ENCODE measurements around the gene PLXNA4.

Gene PLXNA4

GRCh38 chr7:132162556-132163144 lies 413.6 kb downstream of the PLXNA4 start:
- Histone ChIP-seq H3K36me3 (ENCODE audit: control insufficient read depth, low read length) (no peaks in the 10 kb centered on the region), H3K9me2 (replicated peaks; ENCODE audit: control insufficient read depth, low read length) (no peaks in the 10 kb centered on the region), H3K4me1 (ENCODE audit: control insufficient read depth, low read length) (no peaks in the 10 kb centered on the region), H3F3A (ENCODE audit: control insufficient read depth, insufficient read depth) (no peaks in the 10 kb centered on the region), H3K9me3 (ENCODE audit: control insufficient read depth, insufficient read depth, low read length) (no peaks in the 10 kb centered on the region), H3K4me2 (ENCODE audit: low read length) (no peak overlapping the region), H3K79me2 (ENCODE audit: control insufficient read depth, low read length) (no peaks in the 10 kb centered on the region), H3K27ac (ENCODE audit: low read depth, low read length) (no peak overlapping the region), H4K20me1 (ENCODE audit: control insufficient read depth, insufficient read depth, low read depth, low read length) (no peaks in the 10 kb centered on the region), H3K4me3 (ENCODE audit: low read length) (no peak overlapping the region), H3K27me3 (ENCODE audit: control insufficient read depth, low read length) (no peaks in the 10 kb centered on the region)
- TF ChIP-seq EZH2phosphoT487 (IDR thresholded peaks at IDR 0.05; ENCODE audit: borderline replicate concordance, low read length) (no peak), CTCF (IDR thresholded peaks at IDR 0.05; ENCODE audit: low read depth, low read length, poor library complexity, severe bottlenecking) (no peak)

- H3K36me3 ChIP-seq (ENCODE audit: control insufficient read depth, low read length), result no peaks in the 10 kb centered on the region
- H3K9me3 ChIP-seq (ENCODE audit: control insufficient read depth, insufficient read depth, low read length), result no peaks in the 10 kb centered on the region
- no peak for TF ChIP-seq EZH2phosphoT487 (IDR thresholded peaks at IDR 0.05; ENCODE audit: borderline replicate concordance, low read length)
- H3K27me3 ChIP-seq (ENCODE audit: control insufficient read depth, low read length), result no peaks in the 10 kb centered on the region
- H3F3A ChIP-seq (ENCODE audit: control insufficient read depth, insufficient read depth), result no peaks in the 10 kb centered on the region
- no peaks in the 10 kb centered on the region for H3K9me2 ChIP-seq (replicated peaks; ENCODE audit: control insufficient read depth, low read length)
- H3K4me2 ChIP-seq (ENCODE audit: low read length), result no peak overlapping the region
- H3K79me2 ChIP-seq (ENCODE audit: control insufficient read depth, low read length), result no peaks in the 10 kb centered on the region
- no peaks in the 10 kb centered on the region for H4K20me1 ChIP-seq (ENCODE audit: control insufficient read depth, insufficient read depth, low read depth, low read length)
- no peak overlapping the region for H3K27ac ChIP-seq (ENCODE audit: low read depth, low read length)
- H3K4me1 ChIP-seq (ENCODE audit: control insufficient read depth, low read length), result no peaks in the 10 kb centered on the region
- no peak overlapping the region for H3K4me3 ChIP-seq (ENCODE audit: low read length)
Observed at GRCh38 chr7:132161976-132162375, 414.3 kb downstream of the PLXNA4 start.

- H3K4me3 ChIP-seq (ENCODE audit: low read length), result no peak overlapping the region
- H3K4me1 ChIP-seq (ENCODE audit: control insufficient read depth, low read length), result no peaks in the 10 kb centered on the region
- H3K27ac ChIP-seq (ENCODE audit: low read depth, low read length), result no peak overlapping the region
- no peaks in the 10 kb centered on the region for H3K9me3 ChIP-seq (ENCODE audit: control insufficient read depth, insufficient read depth, low read length)
- no peaks in the 10 kb centered on the region for H4K20me1 ChIP-seq (ENCODE audit: control insufficient read depth, insufficient read depth, low read depth, low read length)
- no peaks in the 10 kb centered on the region for H3K79me2 ChIP-seq (ENCODE audit: control insufficient read depth, low read length)
- TF ChIP-seq EZH2phosphoT487 (IDR thresholded peaks at IDR 0.05; ENCODE audit: borderline replicate concordance, low read length) (no peak), CTCF (IDR thresholded peaks at IDR 0.05; ENCODE audit: low read depth, low read length, poor library complexity, severe bottlenecking) (no peak)
- H3K4me2 ChIP-seq (ENCODE audit: low read length), result no peak overlapping the region
- H3K27me3 ChIP-seq (ENCODE audit: control insufficient read depth, low read length), result no peaks in the 10 kb centered on the region
- no peaks in the 10 kb centered on the region for H3F3A ChIP-seq (ENCODE audit: control insufficient read depth, insufficient read depth)
- no peaks in the 10 kb centered on the region for H3K36me3 ChIP-seq (ENCODE audit: control insufficient read depth, low read length)
- H3K9me2 ChIP-seq (replicated peaks; ENCODE audit: control insufficient read depth, low read length), result no peaks in the 10 kb centered on the region
Observed at GRCh38 chr7:132161533-132161915, 414.7 kb downstream of the PLXNA4 start.

- Histone ChIP-seq H3K27ac (ENCODE audit: low read depth, low read length) (no peak overlapping the region), H3K4me3 (ENCODE audit: low read length) (no peak overlapping the region), H4K20me1 (ENCODE audit: control insufficient read depth, insufficient read depth, low read depth, low read length) (no peaks in the 10 kb centered on the region), H3K27me3 (ENCODE audit: control insufficient read depth, low read length) (no peaks in the 10 kb centered on the region), H3K4me2 (ENCODE audit: low read length) (no peak overlapping the region), H3K79me2 (ENCODE audit: control insufficient read depth, low read length) (no peaks in the 10 kb centered on the region), H3K9me2 (replicated peaks; ENCODE audit: control insufficient read depth, low read length) (no peaks in the 10 kb centered on the region), H3K36me3 (ENCODE audit: control insufficient read depth, low read length) (no peaks in the 10 kb centered on the region), H3K9me3 (ENCODE audit: control insufficient read depth, insufficient read depth, low read length) (no peaks in the 10 kb centered on the region), H3K4me1 (ENCODE audit: control insufficient read depth, low read length) (no peaks in the 10 kb centered on the region), H3F3A (ENCODE audit: control insufficient read depth, insufficient read depth) (no peaks in the 10 kb centered on the region)
- no peak for TF ChIP-seq CTCF (IDR thresholded peaks at IDR 0.05; ENCODE audit: low read depth, low read length, poor library complexity, severe bottlenecking)
- TF ChIP-seq EZH2phosphoT487 (IDR thresholded peaks at IDR 0.05; ENCODE audit: borderline replicate concordance, low read length), result no peak
Observed at GRCh38 chr7:132160611-132161532, 415.4 kb downstream of the PLXNA4 start.

All from DOHH2 (cell line).